IPS-15b (cell line): ENCODE results near the gene RNF123.
A peak's percentile ranks its signal among the peaks of the same experiment; 100 is the strongest.

Experiments
- H3K27me3 ChIP-seq: one replicate; pipeline ENCODE4 v1.6.1; 2013; ENCODE audit warnings: low read length; ENCODE audit not compliant: control insufficient read depth, insufficient read depth
- H3K36me3 ChIP-seq: one replicate; pipeline ENCODE4 v1.6.1; 2013; ENCODE audit warnings: low read length; ENCODE audit not compliant: control insufficient read depth, insufficient read depth
- H3K4me1 ChIP-seq: one replicate; pipeline ENCODE4 v1.6.1; 2013; ENCODE audit warnings: mild to moderate bottlenecking, low read length; ENCODE audit not compliant: control insufficient read depth, insufficient read depth
- H3K4me3 ChIP-seq: one replicate; pipeline ENCODE4 v1.5.1; 2013; ENCODE audit warnings: low read depth, low read length
- H3K9ac ChIP-seq: one replicate; pipeline ENCODE4 v1.6.1; 2013; ENCODE audit warnings: low read depth, mild to moderate bottlenecking, low read length
- H3K9me3 ChIP-seq: one replicate; pipeline ENCODE4 v1.6.1; 2013; ENCODE audit warnings: mild to moderate bottlenecking, low read length; ENCODE audit not compliant: control insufficient read depth, insufficient read depth

Gene RNF123

DNA sequence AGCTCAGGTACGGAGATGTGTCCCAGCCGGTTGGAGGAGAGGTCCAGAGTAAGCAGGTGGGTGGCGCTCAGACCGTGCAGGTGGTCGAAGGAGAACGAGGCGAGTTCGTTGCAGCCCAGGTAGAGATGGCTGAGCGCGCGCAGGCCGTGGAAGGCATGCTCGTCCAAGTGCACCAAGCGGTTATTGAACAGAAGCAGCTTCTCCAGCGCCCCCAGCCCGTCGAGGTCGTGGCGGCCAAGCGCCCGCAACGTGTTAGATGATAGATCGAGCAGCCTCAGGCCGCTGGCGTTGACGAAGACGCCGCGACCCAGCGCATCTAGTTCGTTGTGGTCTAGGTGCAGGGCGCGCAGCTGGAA, 29.5 kb downstream of the RNF123 start:
- Histone ChIP-seq H3K27me3 (no peaks in the 10 kb centered on the region), H3K4me1 (peaks cover 2% of the 10 kb centered on the region), H3K4me3 (peak overlapping the region; percentile 81), H3K9ac (peak overlapping the region; percentile 83), H3K36me3 (peaks cover 33% of the 10 kb centered on the region), H3K9me3 (no peaks in the 10 kb centered on the region)

DNA sequence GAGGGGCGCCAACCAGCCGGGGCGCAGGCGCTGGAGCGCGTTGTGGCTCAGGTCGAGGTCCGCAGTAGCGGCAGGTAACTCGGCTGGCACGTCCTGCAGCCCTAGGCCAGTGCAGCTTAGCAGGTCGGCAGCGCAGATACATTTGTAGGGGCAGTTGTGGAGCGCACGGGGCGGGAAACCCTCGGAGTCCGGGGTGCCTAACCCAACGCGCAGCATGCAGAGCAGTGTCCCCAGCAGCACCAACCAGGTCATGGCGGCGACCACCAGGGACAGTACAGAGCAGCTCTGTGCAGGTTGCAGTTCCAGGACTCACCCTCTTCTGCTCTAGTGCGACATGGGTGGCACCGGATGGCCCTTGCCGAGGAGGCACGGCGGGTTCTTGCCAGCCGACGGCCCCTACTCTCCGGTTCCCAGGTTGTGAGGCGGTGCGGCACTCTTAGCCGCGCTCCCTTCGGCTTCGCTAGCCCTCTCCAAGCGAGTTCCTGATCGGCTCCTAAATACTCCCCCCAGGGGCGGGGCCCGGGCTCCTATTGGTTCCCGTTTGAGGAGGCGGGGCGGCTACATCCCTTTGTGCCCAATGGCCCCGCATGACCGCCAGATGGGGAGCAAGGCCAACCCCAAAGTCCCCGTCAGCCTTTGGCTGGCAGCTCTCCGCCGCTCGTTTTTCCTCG, 30.0 kb downstream of the RNF123 start, which contains the start of gene AMIGO3:
TSS of gene AMIGO3 (minus strand) at position 471 of the 671 bp plus-strand sequence. CDS start at position 252, 219 bp downstream.
- H3K9me3 ChIP-seq: no peaks in the 10 kb centered on the region
- no peaks in the 10 kb centered on the region for H3K27me3 ChIP-seq
- peak within 1 kb of the TSS; percentile 83 for H3K9ac ChIP-seq
- H3K36me3 ChIP-seq: peaks cover 32% of the 10 kb centered on the region
- H3K4me1 ChIP-seq: peaks cover 2% of the 10 kb centered on the region
- H3K4me3 ChIP-seq: peak within 1 kb of the TSS; percentile 81

DNA sequence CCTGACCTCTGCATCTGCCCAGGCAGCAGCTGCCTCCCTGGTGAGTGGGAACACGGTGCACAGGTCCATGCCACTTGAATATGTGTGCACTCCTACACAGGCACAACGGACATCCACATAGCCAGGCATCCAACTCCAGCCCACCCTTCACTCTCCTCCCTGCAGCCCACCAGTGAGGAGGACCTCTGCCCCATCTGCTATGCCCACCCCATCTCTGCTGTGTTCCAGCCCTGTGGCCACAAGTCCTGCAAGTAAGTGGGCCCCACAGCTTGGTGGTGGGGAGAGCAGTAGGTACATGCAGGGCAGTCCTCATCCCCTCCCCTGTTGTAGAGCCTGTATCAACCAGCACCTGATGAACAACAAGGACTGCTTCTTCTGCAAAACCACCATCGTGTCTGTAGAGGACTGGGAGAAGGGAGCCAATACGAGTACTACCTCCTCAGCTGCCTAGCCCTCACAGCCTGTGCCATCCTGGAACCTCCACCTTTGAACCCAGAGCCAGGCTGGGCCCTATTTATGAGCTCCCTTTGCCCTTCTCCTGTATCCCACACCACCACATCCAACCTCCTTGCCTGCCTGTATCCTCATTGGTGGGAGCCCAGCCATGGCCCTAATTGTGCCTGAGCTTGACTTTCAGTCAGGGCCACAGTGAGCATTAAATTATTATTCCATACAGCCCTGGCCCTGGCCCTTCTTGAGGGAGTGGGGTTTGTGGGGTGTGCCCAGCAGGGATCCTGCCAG, 31.7 kb downstream of the RNF123 start:
- Histone ChIP-seq H3K9ac (no peak overlapping the region), H3K27me3 (no peaks in the 10 kb centered on the region), H3K4me3 (no peak overlapping the region), H3K4me1 (peaks cover 2% of the 10 kb centered on the region), H3K36me3 (peaks cover 32% of the 10 kb centered on the region), H3K9me3 (no peaks in the 10 kb centered on the region)

DNA sequence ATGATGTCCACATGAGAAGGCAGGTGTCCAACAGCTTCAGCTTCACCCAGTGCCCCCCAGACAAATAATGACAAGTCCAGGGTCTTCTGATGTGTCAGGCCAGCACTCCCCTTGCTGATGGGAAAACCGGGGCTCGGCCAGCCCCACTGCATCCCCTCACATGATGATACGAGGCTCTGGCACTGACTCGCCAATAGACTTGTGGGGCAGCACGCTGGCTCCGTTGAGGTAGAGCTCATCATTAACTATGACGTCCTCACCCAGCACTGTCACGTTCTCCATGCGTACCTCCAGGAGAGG, 32.2 kb downstream of the RNF123 start:
- peaks cover 2% of the 10 kb centered on the region for H3K4me1 ChIP-seq
- H3K36me3 ChIP-seq: peaks cover 30% of the 10 kb centered on the region
- H3K4me3 ChIP-seq: no peak overlapping the region
- no peaks in the 10 kb centered on the region for H3K27me3 ChIP-seq
- no peaks in the 10 kb centered on the region for H3K9me3 ChIP-seq
- no peak overlapping the region for H3K9ac ChIP-seq

DNA sequence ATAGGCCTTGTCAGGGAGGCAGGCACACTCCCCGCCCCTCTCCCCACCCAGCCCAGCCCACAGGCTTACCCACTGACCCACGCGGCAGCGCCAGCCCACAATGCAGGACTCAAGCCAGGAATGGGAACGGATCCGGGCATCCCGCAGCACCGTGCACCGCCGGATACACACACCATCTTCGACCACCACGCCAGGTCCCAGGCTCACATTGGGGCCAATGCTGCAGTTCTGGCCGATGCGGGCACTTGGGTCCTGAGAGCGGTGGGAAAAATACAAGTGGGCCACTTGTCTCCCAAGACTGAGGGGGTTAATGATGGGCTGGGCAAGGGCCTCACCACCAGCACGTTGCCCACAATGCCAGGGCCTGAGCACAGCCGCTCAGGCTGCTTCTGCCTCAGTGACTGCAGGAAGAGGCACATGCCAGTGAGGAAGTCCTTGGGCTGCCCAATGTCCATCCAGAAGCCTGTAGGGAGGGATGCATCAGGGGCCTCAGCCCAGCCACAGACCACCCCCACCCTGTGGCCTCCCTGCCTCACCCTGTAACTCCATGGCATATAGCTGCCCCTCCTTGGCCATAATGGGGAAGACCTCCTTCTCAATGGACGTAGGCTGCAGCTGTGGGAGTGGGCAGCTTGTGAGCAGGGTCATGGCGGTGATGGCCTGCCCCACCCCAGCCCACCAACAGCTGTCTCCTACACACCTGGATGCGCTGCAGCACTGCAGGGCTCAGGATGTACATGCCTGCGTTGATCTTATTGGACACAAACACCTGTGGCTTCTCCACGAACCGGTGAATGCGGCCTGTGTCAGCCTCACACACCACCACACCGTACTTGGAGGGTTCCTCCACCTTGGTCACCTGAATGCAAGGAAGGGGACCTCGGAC, 32.8 kb downstream of the RNF123 start:
- Histone ChIP-seq H3K27me3 (no peaks in the 10 kb centered on the region), H3K4me3 (peak overlapping the region; percentile 96), H3K9ac (no peak overlapping the region), H3K4me1 (peaks cover 2% of the 10 kb centered on the region), H3K36me3 (peaks cover 34% of the 10 kb centered on the region), H3K9me3 (no peaks in the 10 kb centered on the region)

DNA sequence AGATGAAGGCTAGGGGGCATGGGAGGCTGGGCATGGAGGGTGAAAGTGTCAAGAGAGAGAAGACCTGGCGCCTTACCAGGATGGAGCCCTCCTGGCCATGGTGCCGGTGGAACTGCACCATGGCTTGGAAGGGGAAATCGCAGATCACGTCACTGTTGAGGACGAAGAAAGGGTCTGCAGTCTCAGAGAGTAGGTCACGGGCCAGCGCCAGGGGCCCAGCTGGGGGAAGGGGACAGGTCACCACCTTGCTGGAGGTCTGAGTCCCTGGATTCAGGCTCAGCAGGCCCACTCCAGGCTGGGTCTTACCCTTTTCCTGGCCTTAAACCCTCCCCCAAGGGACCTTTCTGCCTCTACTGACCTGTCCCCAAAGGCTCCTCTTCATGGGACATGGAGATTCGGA, 33.5 kb downstream of the RNF123 start:
- Histone ChIP-seq H3K36me3 (peaks cover 38% of the 10 kb centered on the region), H3K9ac (peak overlapping the region; percentile 91), H3K9me3 (no peaks in the 10 kb centered on the region), H3K4me3 (peak overlapping the region; percentile 96), H3K27me3 (no peaks in the 10 kb centered on the region), H3K4me1 (peaks cover 2% of the 10 kb centered on the region)

DNA sequence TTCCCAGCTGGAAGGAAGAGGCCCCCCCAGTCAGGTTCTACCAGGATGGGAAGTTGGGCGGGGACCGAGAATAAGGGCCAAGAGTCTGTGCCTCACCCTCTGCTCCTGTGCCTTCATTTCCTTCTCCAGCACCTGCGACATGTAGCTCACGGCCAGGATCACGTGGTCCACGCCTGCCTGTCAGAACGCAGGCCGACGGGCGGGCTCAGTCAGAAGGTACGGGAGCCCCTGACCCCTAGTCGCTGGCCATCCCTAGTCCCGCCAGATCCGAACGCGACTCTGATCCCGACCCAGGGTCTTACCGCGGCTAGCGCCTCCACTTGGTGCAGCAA, 33.9 kb downstream of the RNF123 start:
- Histone ChIP-seq H3K27me3 (no peaks in the 10 kb centered on the region), H3K9me3 (no peaks in the 10 kb centered on the region), H3K36me3 (peaks cover 42% of the 10 kb centered on the region), H3K9ac (peak overlapping the region; percentile 91), H3K4me3 (peak overlapping the region; percentile 96), H3K4me1 (peaks cover 2% of the 10 kb centered on the region)

DNA sequence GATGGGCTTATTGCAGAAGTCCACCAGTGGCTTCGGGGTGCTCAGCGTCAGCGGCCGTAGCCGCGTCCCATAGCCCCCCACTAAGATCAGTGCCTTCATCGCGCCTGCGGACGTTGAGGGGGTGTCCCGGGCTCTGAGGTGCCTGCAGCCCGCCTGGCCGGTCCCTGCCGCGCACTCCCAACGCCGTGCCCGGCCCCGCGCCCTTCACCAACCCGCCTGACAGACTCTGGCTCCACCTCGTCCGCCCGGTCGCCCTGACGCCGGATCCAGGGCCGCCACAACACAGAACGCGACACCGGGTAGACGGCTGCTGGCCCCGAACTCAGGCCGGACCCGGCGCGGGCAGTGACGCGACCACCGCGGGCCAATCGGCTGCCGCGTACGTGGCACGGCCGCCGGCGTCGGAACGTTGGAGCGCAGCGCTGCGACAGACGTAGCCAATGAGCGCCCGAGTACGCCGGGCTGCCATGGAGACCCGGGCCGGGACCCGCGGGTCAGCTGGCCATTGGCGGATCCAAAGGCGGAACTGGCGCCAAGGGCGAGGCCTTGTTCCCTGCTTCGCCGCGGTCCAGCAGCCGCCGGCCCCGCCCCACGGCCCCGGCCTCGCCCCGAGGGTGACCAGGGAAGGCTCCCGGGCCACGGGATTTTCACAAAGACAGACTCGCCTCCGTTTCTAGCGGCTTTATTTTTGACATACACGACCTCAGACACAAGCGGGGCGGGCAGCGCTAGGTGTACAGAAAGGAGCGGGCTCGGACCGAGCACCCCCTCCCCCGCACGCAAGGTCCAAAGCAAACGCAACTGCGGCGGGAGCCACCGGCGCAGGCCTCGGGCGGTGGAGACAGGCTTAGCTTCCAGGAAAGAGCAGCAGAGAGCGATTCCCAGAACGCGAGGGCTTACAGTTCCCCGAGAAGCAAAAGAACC, 34.5 kb downstream of the RNF123 start, which contains the start of gene GMPPB:
TSS of gene GMPPB (minus strand) at position 324 of the 924 bp plus-strand sequence. CDS start at position 99, 225 bp downstream.
- Histone ChIP-seq H3K9ac (peak within 1 kb of the TSS; percentile 91), H3K4me3 (peak within 1 kb of the TSS; percentile 96), H3K36me3 (peaks cover 42% of the 10 kb centered on the region), H3K9me3 (no peaks in the 10 kb centered on the region), H3K4me1 (peaks cover 2% of the 10 kb centered on the region), H3K27me3 (no peaks in the 10 kb centered on the region)

DNA sequence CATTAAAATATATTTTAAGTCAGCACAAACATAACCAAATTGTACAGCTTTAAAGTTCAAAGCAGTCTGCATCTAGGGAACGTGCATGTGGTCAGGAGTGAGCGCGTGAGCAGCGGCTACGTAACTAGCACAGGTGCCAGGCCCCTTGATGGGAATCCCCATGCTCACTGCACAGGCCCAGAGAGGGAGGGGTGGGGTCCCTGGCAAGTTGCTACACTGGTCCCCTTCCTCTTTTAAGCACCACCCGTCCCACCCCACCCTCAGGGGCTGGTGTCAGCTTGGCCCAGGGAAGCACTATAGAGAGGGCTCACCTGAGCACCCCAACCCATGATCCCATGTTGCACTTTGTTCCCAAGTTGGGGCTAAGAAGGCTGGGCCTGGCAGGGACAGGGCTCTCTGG, 35.2 kb downstream of the RNF123 start:
- H3K9ac ChIP-seq: peak overlapping the region; percentile 71
- H3K36me3 ChIP-seq: peaks cover 42% of the 10 kb centered on the region

DNA sequence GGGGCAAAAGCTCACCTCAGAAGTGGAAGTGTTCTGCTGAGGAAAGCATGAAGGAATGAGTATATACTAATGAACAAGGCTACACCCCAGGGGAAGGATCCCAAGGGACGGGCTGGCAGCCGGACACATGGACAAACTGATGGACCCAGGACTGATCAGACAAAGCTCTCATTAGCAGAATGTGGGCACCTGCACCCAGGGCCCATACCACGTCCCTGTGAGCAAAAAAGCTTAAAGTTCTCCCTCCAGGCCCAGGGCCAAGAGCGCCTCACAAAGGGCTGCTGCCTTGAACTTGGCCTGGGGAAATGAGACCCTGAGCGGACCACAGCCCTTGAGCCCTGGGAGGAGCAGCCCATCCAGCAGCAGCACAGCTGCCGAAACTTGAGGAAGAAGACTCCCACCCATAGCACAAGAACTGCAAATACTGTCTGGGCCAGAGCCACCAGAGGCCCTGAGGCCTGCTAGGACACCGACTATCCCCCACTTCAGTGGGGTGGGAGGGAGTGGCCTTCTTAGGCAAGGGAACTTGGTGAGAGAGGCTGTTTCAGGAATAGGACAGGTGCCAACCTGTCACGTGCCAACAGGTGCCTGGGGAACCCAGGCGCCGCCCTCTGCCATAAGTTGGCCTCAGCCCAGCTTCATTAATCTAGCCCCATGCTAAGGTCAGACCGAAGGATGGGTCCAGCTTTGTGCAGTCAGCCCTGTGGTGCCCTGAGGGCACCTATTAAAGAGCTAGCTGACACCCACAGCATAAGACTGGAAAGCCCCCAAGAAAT, 36.7 kb downstream of the RNF123 start:
- H3K36me3 ChIP-seq: peaks cover 37% of the 10 kb centered on the region
- H3K27me3 ChIP-seq: no peaks in the 10 kb centered on the region
- H3K4me3 ChIP-seq: no peak overlapping the region

More for the DNA sequence above, 35.2 kb downstream of the RNF123 start:
- no peaks in the 10 kb centered on the region for H3K27me3 ChIP-seq
- H3K4me3 ChIP-seq: peak overlapping the region; percentile 66
- no peaks in the 10 kb centered on the region for H3K9me3 ChIP-seq
- H3K4me1 ChIP-seq: peaks cover 2% of the 10 kb centered on the region

More for the DNA sequence above, 36.7 kb downstream of the RNF123 start:
- Histone ChIP-seq H3K4me1 (peaks cover 2% of the 10 kb centered on the region), H3K9me3 (no peaks in the 10 kb centered on the region), H3K9ac (no peak overlapping the region)
